Smooth muscle cell (in vitro differentiated cells): ENCODE data around the gene TPPP3. TPM values are rescaled to one million over a fixed set of nuclear protein-coding genes. Genes with fewer than 3 reads are reported as not detected.

Experiments
- DNase-seq: peaks from one replicate; lab custom pipeline; 2025; ENCODE audit not compliant: unreplicated experiment; lab: John Stamatoyannopoulos, UW
- H2AFZ ChIP-seq: fragments of 200-600 bp; sonication (generic); 2 replicates; pipeline ENCODE4 v1.6.0; 2016; ENCODE audit warnings: antibody characterized with exemption, low read depth, mild to moderate bottlenecking
- H3F3A ChIP-seq: fragments of 200-600 bp; sonication (generic); 2 replicates; pipeline ENCODE4 v1.6.0; 2017; ENCODE audit warnings: antibody characterized with exemption, low read depth
- H3K27ac ChIP-seq: fragments of 200-600 bp; sonication (generic); 2 replicates; pipeline ENCODE4 v1.5.1; 2016; ENCODE audit warnings: low read depth, mild to moderate bottlenecking
- H3K27me3 ChIP-seq: fragments of 200-600 bp; sonication (generic); 2 replicates; pipeline ENCODE4 v1.6.1; 2016; ENCODE audit warnings: low read depth, mild to moderate bottlenecking
- H3K36me3 ChIP-seq: fragments of 200-600 bp; sonication (generic); 2 replicates; pipeline ENCODE4 v1.5.1; 2016; ENCODE audit warnings: low read depth
- H3K4me1 ChIP-seq: fragments of 200-600 bp; sonication (generic); 2 replicates; pipeline ENCODE4 v1.5.1; 2016; ENCODE audit warnings: low read depth
- H3K4me2 ChIP-seq: fragments of 200-600 bp; sonication (generic); 2 replicates; pipeline ENCODE4 v1.6.0; 2016; ENCODE audit warnings: mild to moderate bottlenecking
- H3K4me3 ChIP-seq: fragments of 200-600 bp; sonication (generic); 2 replicates; pipeline ENCODE4 v1.5.1; 2016; ENCODE audit warnings: mild to moderate bottlenecking
- H3K79me2 ChIP-seq: fragments of 200-600 bp; sonication (generic); 2 replicates; pipeline ENCODE4 v1.6.0; 2016; ENCODE audit warnings: low read depth, mild to moderate bottlenecking
- H3K9ac ChIP-seq: fragments of 200-600 bp; sonication (generic); 2 replicates; pipeline ENCODE4 v1.6.0; 2016; ENCODE audit warnings: low read depth
- H3K9me3 ChIP-seq: fragments of 200-600 bp; sonication (generic); replicated peaks from 2 replicates; pipeline ENCODE4 v1.5.1; 2016; ENCODE audit warnings: low read depth
- H4K20me1 ChIP-seq: fragments of 200-600 bp; sonication (generic); 2 replicates; pipeline ENCODE4 v1.6.0; 2016; ENCODE audit warnings: low read depth
- WGBS: methylation state at CpG from one replicate; pipeline ENCODE4 v1.1.7; 2016; ENCODE audit warnings: low lambda C conversion rate; 5-methylcytosine and 5-hydroxymethylcytosine counted together
- polyA plus RNA-seq: library from polyadenylated mRNA; unstranded; fragments of >200 nt; fragmentation: Nextera tagmentation; extraction: Ambion mirVana; gene quantifications from 2 replicates; pipeline ENCODE4 v1.2.1, GENCODE V29; 2016
- total RNA-seq: library from RNA; depleted of rRNA; stranded (reverse); fragments of >200 nt; gene quantifications from 2 replicates; pipeline ENCODE4 v1.2.3, GENCODE V29; 2014
- TF ChIP-seq, protein P1 (sequence below): fragments of 200-600 bp; sonication (generic); IDR thresholded peaks from 2 replicates; pipeline ENCODE4 v1.5.1; 2017; ENCODE audit warnings: borderline replicate concordance, mild to moderate bottlenecking, antibody characterized with exemption; ENCODE audit not compliant: insufficient read depth, poor library complexity, severe bottlenecking

TPPP3 gene
- total and polyA plus RNA-seq, 2 experiments from 2014 or later, result 1.3 to 1.9 TPM

DNA sequence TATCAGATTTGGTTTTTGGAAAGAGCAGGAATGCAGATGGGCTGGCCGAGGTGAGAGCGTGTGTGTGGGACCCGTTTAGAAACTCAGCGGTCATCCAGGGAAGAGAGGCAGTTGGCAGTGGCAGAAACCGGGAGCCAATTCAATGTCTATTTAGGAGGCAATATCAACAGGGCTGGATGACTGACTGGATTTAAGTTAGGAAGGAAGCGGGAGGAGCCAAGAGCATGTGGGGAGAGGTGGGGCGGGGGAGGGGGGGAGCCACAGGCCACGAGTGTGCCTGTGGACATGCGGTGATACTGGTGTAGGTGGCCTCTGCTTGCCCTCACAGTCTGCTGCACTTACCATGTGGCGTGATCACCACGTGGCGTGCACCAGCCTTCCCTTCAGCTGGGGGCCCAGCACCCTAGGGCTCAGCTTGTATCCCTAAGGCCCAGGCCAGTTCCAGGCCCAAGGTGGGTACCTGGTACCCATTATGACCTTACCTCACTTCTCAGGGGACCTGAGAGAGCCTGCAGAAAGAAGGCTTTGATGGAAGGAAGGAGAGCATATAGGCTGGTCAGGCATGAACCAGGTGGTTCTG, 10.8 kb upstream of the TPPP3 start:
- TF ChIP-seq, protein P1, sequence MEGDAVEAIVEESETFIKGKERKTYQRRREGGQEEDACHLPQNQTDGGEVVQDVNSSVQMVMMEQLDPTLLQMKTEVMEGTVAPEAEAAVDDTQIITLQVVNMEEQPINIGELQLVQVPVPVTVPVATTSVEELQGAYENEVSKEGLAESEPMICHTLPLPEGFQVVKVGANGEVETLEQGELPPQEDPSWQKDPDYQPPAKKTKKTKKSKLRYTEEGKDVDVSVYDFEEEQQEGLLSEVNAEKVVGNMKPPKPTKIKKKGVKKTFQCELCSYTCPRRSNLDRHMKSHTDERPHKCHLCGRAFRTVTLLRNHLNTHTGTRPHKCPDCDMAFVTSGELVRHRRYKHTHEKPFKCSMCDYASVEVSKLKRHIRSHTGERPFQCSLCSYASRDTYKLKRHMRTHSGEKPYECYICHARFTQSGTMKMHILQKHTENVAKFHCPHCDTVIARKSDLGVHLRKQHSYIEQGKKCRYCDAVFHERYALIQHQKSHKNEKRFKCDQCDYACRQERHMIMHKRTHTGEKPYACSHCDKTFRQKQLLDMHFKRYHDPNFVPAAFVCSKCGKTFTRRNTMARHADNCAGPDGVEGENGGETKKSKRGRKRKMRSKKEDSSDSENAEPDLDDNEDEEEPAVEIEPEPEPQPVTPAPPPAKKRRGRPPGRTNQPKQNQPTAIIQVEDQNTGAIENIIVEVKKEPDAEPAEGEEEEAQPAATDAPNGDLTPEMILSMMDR, result no peak
- Histone ChIP-seq H3K27ac (peak overlapping the region; percentile 95), H4K20me1 (no peaks in the 10 kb centered on the region), H3K4me1 (no peaks in the 10 kb centered on the region), H3K9ac (peak overlapping the region; percentile 75), H3K36me3 (no peaks in the 10 kb centered on the region), H3K4me3 (no peak overlapping the region), H3K4me2 (no peak overlapping the region), H3K79me2 (no peaks in the 10 kb centered on the region), H3F3A (no peaks in the 10 kb centered on the region), H3K27me3 (no peaks in the 10 kb centered on the region), H3K9me3 (no peaks in the 10 kb centered on the region), H2AFZ (no peak overlapping the region)
- DNase-seq, result no peak
- WGBS, result 97% methylated on average over 8 of the region's 12 CpGs

DNA sequence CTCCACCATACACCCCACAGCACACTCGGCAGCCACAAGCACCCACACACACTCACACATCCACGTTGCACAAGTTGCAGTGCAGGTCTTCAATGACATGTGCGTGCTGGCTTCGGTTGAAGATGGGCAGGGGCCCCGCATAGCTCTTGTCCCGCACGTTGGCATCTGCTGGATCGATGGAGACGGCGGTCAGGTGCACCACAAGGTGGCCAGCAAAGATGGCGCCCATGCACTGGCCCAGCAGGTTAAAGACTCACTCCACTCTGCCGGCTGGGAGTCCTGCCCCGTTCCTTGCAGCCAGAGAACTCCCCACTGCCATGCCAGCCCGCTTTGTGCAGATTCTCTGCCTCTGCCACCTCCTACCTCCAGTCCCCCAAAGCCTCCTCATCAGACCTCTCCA, 7.6 kb upstream of the TPPP3 start:
- H3K27ac ChIP-seq, result no peak overlapping the region
- no peak overlapping the region for H3K4me3 ChIP-seq
- no peak overlapping the region for H3K9ac ChIP-seq
- no peaks in the 10 kb centered on the region for H3K36me3 ChIP-seq
- H3F3A ChIP-seq, result no peaks in the 10 kb centered on the region
- no peak overlapping the region for H2AFZ ChIP-seq
- TF ChIP-seq, protein P1, result no peak
- no peaks in the 10 kb centered on the region for H4K20me1 ChIP-seq
- WGBS, result 95% methylated on average over 14 of the region's 14 CpGs
- H3K27me3 ChIP-seq, result no peaks in the 10 kb centered on the region
- H3K79me2 ChIP-seq, result no peaks in the 10 kb centered on the region
- no peak for DNase-seq
- no peak overlapping the region for H3K4me2 ChIP-seq
- no peaks in the 10 kb centered on the region for H3K9me3 ChIP-seq
- peaks cover 15% of the 10 kb centered on the region for H3K4me1 ChIP-seq

DNA sequence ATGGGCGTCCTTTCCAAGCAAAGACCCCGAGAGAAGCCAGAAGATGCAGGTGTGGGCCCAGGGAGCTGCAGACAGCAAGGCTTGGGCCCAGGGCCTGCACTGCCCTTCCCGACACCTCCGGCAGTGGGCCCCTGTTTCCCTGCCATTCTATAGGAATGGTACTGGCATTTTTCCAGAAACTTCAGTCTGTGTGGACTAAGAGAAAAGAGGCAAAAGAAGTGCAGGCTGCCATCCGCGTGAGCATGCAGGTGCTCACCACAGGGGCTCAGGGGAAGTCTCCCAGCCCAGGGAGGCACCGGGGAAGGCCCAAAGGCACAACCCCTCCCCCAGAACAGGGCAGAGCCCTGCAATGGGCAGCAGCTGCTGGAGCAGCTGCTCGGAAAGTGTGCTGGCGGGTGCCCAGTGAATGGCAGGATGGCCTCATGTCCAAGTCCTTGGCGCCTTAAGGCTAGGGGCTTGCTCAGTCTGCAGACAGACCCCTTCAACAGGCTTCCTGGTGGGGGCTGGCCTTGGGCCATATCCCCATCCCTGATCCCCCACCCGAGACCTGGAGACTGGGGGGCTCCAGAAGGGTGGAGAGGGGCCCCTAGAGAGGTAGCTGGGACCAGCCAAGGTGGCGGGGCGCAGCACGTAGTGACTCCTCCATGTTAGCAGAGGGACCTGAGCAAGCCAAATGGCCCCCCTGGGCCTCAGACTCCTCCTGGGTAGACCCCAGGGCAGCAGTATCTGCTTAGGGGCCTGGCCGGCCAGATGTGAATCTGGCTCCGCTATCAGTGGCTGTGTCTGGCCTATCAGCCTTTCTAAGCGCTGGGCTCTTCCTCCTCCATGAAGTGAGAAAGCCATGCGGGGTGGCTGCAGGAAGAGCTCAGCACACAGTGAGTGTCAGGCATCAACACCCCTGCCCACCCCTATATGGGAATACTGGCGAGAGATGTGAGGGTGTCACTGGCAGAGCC, 6.7 kb upstream of the TPPP3 start:
- Histone ChIP-seq H3K9ac (no peak overlapping the region), H4K20me1 (no peaks in the 10 kb centered on the region), H2AFZ (no peak overlapping the region), H3K4me1 (peaks cover 22% of the 10 kb centered on the region), H3F3A (no peaks in the 10 kb centered on the region), H3K36me3 (no peaks in the 10 kb centered on the region), H3K79me2 (no peaks in the 10 kb centered on the region), H3K9me3 (no peaks in the 10 kb centered on the region), H3K4me3 (no peak overlapping the region), H3K27me3 (no peaks in the 10 kb centered on the region), H3K27ac (no peak overlapping the region), H3K4me2 (no peak overlapping the region)
- 84% methylated on average over 18 of the region's 19 CpGs for WGBS
- no peak for DNase-seq
- TF ChIP-seq, protein P1, result no peak
